Calu3 (cell line): Measurements from ENCODE around the gene MEN1. TPM values are rescaled to one million over a fixed set of nuclear protein-coding genes. Genes with fewer than 3 reads are reported as not detected.

Experiments used
- BruUV-seq: library from RNA; stranded (reverse); fragments of 400-500 nt; replicated peaks from 2 replicates; lab custom pipeline; 2021; lab: Mats Ljungman, UMichigan
- CTCF ChIA-PET: fragments of 300-600 bp; sonication (Branson Sonifier 250); formaldehyde crosslinking; loops from one replicate; lab custom pipeline; 2022; ENCODE audit warnings: antibody characterized with exemption; lab: Charles Lee
- DNase-seq: peaks from one replicate; pipeline ENCODE4 v3.0.0; 2022
- H3K27ac Mint-ChIP-seq: one replicate; pipeline ENCODE4 v1.8.0; 2022; ENCODE audit warnings: mixed read lengths; ENCODE audit not compliant: unreplicated experiment
- H3K27me3 Mint-ChIP-seq: one replicate; pipeline ENCODE4 v1.8.0; 2022; ENCODE audit warnings: mixed read lengths; ENCODE audit not compliant: unreplicated experiment
- H3K36me3 Mint-ChIP-seq: one replicate; pipeline ENCODE4 v1.8.0; 2022; ENCODE audit warnings: mild to moderate bottlenecking, moderate library complexity, mixed read lengths; ENCODE audit not compliant: insufficient read depth, unreplicated experiment
- H3K4me1 Mint-ChIP-seq: one replicate; pipeline ENCODE4 v1.8.0; 2022; ENCODE audit warnings: mild to moderate bottlenecking, low read depth, mixed read lengths; ENCODE audit not compliant: unreplicated experiment
- H3K4me3 Mint-ChIP-seq: one replicate; pipeline ENCODE4 v1.8.0; 2022; ENCODE audit warnings: mild to moderate bottlenecking, low read depth, moderate library complexity, mixed read lengths; ENCODE audit not compliant: unreplicated experiment
- H3K9me3 Mint-ChIP-seq: one replicate; pipeline ENCODE4 v1.8.0; 2022; ENCODE audit warnings: low read depth, mixed read lengths; ENCODE audit not compliant: unreplicated experiment
- CTCF ChIP-seq: fragments of 200-600 bp; IDR thresholded peaks from one replicate; pipeline ENCODE4 v1.8.0; 2022; ENCODE audit warnings: antibody characterized with exemption; ENCODE audit not compliant: unreplicated experiment
- intact Hi-C: fragments of 100-400 bp; cut with micrococcal nuclease; formaldehyde crosslinking; loops from one replicate; pipeline ENCODE4 v1.10.0; 2022; ENCODE audit not compliant: unreplicated experiment
- total RNA-seq: library from RNA; stranded (reverse); gene quantifications from 2 replicates; pipeline ENCODE4 v1.2.3, GENCODE V29; 2022

MEN1 gene
- total RNA-seq, 1 experiment from 2014 or later: 39.8 TPM

- intact Hi-C loops: no loop called here
- Mint-ChIP-seq H3K27me3 (no peaks in the 10 kb centered on the region), H3K4me1 (peaks cover 33% of the 10 kb centered on the region), H3K4me3 (peak overlapping the region; percentile 90), H3K9me3 (no peaks in the 10 kb centered on the region), H3K27ac (peak overlapping the region; percentile 96), H3K36me3 (peaks cover 68% of the 10 kb centered on the region)
- TF ChIP-seq CTCF: no peak
- BruUV-seq: no TSS peak
- no peak for DNase-seq
- CTCF ChIA-PET: interaction anchor here (0.9 to 1.1 kb wide), 6 partner anchors 10 to 332 kb away, joined by 3 to 7 read pairs (median 4); partner anchors contain the start of gene MEN1
Measured at GRCh38 chr11:64778223-64778472, 32.2 kb downstream of the MEN1 start.

- Mint-ChIP-seq H3K4me3 (peak overlapping the region; percentile 90), H3K27me3 (no peaks in the 10 kb centered on the region), H3K36me3 (peaks cover 73% of the 10 kb centered on the region), H3K27ac (peak overlapping the region; percentile 92), H3K9me3 (no peaks in the 10 kb centered on the region), H3K4me1 (peaks cover 38% of the 10 kb centered on the region)
- no peak for TF ChIP-seq CTCF
- intact Hi-C loops: no loop called here
- CTCF ChIA-PET: no interaction called here
- peak; percentile 82 for DNase-seq
- no TSS peak for BruUV-seq
Measured at GRCh38 chr11:64777449-64778222, 32.7 kb downstream of the MEN1 start.

- intact Hi-C loops: no loop called here
- TF ChIP-seq CTCF: no peak
- no peaks in the 10 kb centered on the region for H3K27me3 Mint-ChIP-seq
- H3K36me3 Mint-ChIP-seq: peaks cover 81% of the 10 kb centered on the region
- H3K4me3 Mint-ChIP-seq: peak overlapping the region; percentile 90
- DNase-seq: no peak
- CTCF ChIA-PET: no interaction called here
- BruUV-seq: TSS peak; percentile 27
- peak overlapping the region; percentile 92 for H3K27ac Mint-ChIP-seq
- no peaks in the 10 kb centered on the region for H3K9me3 Mint-ChIP-seq
- peaks cover 40% of the 10 kb centered on the region for H3K4me1 Mint-ChIP-seq
Measured at GRCh38 chr11:64776875-64777274, 33.5 kb downstream of the MEN1 start.

- H3K36me3 Mint-ChIP-seq: peaks cover 85% of the 10 kb centered on the region
- H3K27ac Mint-ChIP-seq: peak overlapping the region; percentile 92
- intact Hi-C loops: no loop called here
Measured at GRCh38 chr11:64776425-64776824, 33.9 kb downstream of the MEN1 start.

More at GRCh38 chr11:64776425-64776824, 33.9 kb downstream of the MEN1 start:
- Mint-ChIP-seq H3K4me1 (peaks cover 40% of the 10 kb centered on the region), H3K4me3 (peak overlapping the region; percentile 90), H3K27me3 (no peaks in the 10 kb centered on the region), H3K9me3 (no peaks in the 10 kb centered on the region)
- no peak for DNase-seq
- CTCF ChIA-PET: no interaction called here
- no peak for TF ChIP-seq CTCF
- no TSS peak for BruUV-seq
